Amygdala (tissue), 56 donors: ENCODE data around the gene KIN.
A peak's percentile ranks its signal among the peaks of the same experiment; 100 is the strongest.
"Not testable (repeated sequence)": the region's sequence is repeated elsewhere in the genome, so short reads cannot be mapped to it uniquely, and the experiment has no call there.

Source experiments
- DNase-seq, 56 donors: peaks; one replicate each; lab custom pipeline; 2025; lab: John Stamatoyannopoulos, UW

The KIN gene

DNA sequence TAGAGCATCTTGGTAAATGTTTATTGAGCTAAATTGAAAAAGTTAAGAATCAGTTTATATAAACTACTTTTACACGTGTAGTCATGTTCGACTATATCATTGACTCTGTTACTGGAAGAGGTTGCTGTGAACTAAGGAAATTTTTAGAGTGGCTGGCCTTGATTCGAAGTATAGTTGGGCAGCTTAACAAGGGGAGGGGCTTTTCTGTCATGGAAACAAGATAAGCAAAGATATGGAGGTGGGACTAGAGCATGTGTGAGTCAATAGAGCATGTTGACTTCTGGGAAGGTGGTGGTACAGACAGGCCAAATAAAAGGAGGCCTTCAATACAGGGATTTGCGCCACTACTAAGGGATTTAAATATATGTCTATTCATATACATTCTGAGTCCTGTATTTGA, 7.8 kb upstream of the KIN start:
- DNase-seq: no peak

DNA sequence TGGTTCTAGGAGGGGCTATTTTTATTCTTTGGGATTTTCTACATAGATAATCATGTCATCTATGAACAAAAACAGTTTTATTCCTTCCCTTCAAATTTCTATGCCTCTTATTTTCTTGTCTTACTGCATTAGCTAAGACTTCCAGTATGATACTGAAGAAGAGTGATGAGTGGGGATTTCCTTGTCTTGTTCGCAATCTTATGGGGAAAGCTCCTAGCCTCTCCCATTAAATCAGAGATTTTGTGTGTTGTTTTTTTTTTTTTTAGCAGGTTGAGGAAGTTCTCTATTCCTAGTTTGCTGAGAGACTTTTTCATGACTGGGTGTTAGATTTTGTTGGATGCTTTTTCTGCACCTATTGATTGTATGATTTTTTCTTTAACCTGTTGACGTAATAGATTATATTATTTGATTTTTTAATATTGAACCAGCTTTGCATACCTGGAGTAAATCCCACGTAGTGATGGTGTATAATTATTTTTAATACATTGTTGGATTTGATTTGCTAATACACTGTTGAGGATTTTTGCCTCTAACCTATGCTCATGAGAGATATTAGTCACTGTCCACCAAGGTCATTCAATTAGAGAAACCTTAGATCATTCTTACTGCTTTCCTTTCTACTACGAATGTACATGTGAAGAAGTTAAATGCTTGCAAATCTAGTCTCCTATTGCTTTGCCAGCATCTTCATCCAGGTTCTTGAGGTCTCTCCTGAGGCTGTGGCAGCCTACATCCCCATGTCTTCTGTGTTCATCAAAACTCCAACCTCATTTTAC, 6.6 kb upstream of the KIN start:
- no peak for DNase-seq

DNA sequence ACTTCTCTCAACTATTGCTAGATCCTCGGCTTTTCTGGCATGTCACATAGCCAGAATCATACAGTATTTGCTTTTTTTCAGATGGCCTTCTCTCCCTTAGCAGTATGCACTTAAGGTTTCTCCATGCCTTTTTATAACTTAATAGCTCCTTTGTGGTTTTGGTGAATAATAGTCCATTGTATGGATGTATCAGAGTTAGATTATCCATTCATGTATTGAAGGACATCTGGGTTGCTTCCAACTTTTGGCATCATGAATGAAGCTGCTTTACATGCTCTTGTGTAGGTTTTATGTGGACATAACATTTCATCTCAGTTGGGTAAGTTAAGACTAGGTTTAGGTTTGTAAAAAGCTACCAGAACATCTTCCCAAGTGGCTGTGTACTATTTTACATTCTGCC, 4.7 kb upstream of the KIN start:
- no peak for DNase-seq

DNA sequence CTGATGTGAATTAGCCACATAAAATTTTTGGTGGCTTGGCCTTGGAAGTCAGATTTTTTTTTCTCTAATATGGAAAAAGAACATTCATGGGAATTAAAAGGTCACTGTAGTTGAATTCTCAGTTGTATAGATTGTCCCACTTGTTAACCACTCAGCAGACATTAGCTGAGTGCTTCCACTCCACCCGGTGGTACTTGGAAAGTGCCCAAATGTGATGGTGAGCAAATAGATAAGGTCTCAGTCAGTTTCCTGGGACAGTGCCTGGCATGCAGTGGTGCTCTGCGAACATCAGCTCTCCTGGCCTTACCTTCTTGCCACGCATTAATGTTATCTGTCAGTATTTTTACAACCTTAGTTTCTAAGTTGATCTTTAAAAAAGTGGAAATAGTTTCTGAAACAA, 1.6 kb upstream of the KIN start:
- DNase-seq: no peak

DNA sequence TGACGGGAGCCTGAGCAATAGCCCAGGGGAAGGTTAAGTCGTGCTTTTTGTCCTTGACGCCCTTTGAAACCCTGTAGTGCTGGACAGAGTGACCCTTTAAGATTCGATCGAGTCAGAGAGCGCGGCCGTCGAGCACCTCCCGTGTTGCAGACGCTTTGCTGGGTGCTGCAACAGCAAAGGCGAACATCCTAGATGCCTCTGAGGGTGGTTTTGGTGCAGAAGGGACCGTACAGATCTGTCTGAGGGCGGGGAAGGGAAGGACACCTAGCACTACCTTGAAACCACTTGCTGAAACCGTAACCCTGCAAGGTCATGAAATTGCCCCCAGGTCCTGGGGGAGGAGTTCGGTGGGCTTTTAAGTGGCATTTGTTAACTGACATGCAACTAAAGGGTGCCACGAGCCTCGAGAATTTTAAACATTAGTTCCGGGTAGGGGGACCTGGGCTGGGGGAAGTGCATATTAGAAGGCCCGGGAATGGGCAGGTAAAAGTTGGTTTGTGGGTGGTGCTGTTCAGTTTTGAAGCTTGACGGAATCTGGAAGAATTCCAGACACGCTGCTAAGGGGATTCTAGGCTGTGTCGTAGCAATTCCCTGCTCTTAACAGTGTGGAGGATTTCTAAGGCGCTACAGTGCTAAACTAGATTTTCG, 970 bp upstream of the KIN start:
- DNase-seq: peak in 7 of 56 donors; percentile 24 to 60 (median 40)

DNA sequence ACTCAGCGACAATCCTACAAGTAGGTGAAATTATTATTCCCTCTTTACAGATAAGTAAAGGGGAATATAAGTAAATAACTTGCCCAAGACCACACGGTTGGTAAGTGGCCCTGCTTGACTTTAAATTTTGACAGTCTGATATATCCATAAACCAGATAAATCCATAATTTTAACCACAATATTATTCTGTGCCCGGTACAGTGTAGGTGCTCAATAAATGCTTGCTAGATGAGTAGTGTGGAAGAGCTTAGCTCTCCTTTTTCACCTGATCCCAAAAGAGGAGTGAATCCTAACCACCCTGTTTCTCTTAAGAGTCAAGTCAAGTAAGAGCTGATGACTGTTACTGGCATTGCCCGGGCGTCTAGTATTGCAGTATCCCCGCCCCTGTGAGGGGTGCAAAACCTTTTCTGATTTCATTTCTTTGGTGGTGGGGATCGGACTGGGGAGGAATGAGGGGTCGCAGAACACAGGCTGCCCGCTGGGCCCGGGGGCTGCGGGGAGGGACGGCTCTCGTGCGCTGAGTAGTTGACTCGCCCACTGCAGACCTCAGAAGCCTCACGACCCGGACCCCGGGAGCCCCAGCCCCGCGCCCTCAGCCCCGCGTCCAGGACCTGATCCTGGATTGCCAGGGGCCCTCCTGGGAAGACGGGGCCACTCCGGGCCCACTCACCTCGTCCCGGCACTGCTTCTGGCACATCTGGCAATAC, 490 bp downstream of the KIN start:
- peak in 1 of 56 donors; percentile 35 for DNase-seq

DNA sequence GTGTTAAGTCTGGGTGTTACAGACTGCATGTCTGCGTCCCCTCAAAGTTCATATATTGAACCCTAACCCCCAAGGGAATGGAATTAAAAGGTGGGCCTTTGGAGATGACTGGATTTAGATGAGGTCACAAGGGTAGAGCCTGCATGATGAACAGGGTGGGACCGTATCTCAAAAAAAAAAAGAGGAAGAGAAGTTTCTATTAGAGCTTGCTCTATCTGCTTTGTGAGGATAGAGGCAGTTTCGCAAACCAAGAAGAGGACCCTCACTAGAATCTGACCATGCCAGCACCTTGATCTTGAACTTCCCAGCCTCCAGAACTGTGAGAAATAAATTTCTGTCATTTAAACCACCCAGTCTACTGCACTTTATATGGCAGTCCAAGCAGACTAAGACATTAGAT, 1.4 kb downstream of the KIN start:
- no peak for DNase-seq

DNA sequence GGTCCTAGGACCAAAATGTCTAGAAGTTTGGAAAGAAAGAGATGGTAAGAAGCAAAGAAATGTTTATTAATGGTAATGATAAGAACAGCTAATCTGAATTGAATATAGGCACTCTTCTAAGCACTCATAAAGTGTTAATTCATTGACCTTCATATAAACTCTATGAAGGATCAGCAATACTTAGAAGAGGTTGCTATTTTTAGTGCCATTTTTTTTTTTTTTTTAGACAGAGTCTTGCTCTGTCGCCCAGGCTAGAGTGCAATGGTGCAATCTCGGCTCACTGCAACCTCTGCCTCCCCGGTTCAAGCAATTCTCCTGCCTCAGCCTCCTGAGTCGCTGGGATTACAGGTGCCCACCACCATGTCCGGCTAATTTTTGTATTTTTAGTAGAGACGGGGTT, 5.6 kb downstream of the KIN start:
- not testable (repeated sequence) for DNase-seq

DNA sequence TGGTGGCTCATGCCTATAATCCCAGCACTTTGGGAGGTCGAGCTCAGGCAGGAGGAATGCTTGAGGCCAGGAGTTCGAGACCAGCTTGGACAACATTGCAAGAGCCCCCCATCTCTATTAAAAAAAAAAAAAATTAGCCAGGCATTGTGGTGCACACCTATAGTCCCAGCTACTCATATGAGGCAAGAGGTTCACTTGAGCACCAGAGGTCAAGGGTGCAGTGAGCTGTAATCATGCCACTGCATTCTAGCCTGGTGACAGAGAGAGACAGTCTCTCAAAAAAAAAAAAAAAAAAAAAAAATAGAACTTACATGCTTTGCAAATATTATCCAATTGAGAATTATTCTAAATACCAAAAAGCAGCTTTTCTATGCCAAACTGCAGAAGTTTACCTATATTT, 11.0 kb downstream of the KIN start:
- DNase-seq: no peak

DNA sequence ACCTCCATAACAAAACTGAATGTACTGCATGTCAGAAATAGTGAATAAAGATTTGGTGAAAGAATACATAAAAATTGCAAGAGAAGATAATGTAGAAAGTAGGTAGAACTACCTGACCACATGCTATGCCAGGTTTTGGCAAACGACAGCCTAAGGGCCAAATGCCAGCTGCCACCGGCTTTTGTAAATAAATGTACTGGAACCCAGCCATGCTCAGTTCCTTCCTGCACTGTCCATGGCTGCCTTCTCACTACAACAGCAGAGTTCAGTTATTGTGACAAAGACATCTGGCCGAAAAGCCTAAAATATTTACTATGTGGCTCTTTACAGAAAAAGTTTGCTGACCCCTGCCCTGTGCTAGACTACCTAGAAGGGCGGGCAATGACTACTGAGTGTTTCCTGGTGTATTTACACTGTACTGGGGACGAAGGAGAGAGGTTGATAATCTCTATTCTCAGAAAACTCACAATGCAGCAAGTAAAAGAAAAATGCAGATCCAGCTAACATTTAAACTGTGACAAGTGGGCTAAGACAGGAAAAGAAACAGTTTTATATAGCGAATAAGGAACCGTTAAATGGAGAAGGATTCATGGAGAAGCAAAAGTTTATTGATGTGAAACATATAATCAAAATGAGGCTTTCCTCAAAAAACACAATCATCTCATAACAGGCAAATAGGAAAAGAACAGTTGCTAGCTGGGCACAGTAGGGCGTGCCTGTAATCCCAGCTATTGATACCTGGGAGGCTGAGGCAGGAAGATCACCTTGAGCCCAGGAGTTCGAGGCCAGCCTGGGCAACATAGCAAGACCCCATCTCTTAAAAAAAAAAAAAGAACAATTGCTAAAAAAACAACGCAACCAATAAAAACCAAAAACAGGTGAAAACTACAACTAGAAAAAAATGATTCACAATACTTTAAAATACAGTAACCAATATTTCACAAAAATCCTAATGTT, 13.7 kb downstream of the KIN start:
- no peak for DNase-seq

DNA sequence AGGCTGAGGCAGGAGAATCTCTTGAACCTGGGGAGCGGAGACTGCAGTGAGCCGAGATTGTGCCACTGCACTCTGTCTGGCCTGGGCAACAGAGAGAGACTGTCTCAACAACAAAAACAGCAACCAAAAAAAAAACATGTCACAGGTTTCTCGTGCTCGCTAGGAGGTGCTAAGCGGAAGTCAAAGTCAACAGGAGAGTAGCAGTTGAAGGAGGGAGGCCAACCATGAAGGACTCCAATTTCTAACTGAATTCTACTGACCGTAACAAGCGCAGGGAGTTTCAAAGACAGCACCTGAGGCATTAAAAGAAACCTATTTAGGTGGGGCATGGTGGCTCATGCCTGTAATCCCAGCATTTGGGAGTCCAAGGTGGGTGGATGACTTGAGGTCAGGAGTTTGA, 19.4 kb downstream of the KIN start:
- DNase-seq: no peak

DNA sequence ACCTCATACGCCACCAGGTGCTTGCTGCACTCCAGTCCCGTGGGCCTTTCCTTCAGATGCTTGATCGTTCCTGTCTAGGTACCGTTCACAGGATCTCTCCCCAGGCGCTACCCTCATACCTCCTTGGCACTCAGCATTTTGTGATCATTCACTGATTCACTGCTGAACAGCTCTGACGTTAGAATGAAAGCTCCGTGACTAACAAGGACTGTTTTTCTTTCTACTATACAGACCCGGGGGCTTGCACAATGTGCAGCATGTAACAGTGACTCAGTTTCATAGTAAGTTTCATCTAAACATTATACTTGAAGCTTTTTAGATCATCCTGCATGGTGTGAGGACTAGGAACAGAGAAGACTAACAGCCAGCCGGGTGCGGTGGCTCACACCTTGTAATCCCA, 20.6 kb downstream of the KIN start:
- DNase-seq: no peak

DNA sequence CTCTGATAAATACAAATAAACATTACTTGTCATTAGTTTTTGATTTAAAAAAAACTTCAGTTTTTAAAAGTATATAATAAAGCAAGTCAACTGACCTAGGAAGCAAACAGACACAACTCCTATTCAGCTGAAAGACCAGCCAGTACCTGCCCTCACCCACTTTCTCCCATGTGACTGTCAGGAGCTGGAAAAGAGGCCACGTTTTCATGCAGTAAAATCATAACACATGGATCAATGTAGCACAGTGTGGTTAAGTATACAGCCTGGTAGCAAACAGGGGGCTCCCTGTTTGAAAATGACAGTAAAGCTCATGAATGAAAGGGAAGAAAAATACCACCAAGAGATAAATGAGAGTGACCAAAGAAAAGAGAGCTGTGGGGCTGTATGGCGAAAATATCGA, 21.6 kb downstream of the KIN start:
- no peak for DNase-seq

DNA sequence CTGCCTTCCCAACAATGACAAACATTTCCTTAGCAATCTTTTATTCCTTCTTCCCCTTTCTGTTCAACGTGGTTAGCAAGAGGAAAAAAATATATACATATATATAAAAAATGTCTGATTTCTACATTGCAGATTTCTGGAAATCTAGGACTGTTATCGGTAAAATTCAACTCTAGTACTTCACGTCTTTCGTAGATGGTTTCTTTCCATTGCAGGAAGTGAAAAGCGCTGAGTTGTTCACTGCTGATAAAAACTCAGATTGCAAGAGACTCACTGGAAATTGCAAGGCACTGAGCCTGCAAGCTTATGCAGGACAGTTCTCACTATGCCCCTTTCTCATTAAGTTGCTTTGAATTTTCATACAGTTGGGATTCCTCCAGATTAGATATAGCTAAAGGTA, 23.9 kb downstream of the KIN start:
- no peak for DNase-seq

DNA sequence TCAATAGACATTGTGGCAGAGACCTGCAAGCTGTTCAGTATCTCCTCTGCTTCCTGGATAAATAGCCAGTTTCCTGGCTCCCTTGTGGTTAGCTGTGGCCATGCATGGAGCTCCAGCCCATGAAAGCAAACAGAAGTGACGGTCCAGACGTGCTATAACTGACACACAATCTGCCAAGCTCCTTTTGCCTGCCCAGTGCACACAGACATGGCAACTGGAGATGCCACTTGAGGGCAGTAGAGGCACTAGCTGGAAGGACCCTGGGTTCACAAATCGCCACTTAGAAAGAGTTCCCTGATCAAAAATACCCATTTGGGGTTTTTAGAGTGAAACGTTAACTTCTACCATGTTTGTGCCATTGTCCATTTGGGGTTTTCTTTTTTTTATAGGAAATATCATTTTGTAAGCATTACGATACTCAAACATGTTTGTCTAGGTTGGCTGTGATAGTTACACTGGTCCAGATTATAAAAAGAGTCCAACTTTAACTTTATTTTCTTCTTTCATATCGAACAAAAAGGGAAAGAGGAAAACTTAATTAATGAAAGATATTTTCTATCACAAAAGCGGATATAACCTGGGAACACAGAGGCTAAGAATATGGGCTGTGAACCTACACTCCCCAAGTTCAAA, 31.3 kb downstream of the KIN start:
- DNase-seq: peak in 1 of 56 donors; percentile 1

DNA sequence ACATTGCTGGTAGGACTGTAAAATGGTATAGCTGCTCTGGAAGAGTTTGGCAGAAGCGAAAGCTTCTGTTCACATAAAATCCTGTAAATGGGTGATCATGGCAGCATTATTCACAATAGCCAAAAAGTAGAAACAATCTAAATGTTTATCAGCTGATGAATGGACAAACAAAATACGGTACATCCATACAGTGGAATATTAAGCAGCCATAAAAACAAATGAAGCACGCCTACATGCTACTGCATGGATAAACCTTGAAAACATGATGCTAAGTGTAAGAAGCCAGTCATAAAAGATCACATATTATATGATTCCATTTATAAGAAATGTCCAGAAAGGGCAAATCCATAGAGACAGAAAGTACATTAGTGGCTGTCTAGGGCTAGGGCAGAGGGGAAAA, 32.7 kb downstream of the KIN start:
- DNase-seq: no peak

DNA sequence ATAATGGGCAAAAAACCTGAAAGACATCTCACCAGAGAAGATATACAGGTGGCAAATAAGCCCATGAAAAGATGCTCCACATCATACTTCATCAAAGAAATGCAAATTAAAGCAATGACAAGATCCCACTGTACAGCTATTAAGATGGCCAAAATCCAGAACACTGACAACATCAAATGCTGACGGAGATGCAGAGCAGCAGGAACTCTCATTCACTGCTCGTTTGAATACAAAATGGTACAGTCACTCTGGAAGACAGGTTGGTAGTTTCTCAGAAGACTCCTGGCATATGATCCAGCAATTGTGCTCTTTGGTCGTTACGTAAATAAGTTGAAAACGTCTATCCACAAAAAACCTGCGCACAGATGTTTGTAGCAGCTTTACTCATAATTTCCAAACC, 35.5 kb downstream of the KIN start:
- no peak for DNase-seq

DNA sequence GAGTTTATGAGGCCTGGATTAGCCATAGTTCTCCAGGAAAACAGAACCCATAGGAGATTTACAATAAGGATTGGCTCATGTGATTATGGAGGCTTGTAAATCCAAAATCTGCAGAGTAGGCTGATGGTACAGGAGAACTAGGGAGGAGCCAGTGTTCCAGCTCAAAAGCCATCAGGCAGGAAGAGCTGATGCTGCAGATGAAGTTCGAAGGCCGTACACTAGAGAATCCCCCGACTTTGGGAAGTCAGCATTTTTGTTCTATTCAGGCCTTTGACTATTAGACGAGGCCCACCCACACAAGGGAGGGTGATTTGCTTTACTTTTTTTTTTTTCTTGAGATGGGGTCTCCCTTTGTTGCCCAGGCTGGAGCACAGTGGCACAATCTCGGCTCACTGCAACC, 37.6 kb downstream of the KIN start:
- DNase-seq: no peak

DNA sequence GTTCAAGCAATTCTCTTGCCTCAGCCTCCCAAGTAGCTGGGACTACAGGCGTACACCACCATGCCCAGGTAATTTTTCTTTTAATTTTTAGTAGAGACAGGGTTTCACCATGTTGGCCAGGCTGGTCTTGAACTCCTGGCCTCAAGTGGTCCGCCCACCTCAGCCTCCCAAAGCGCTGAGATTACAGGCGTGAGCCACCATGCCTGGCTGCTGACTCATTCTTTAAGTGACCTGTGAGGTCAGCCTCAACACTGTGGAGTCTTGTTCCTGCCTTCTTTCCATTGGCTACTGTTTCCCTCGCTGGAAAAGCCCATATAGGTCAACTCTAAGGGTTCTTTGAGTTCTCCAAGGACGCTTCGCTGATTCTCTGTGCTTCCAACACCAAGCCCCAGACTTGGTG, 39.2 kb downstream of the KIN start:
- DNase-seq: not testable (repeated sequence)

DNA sequence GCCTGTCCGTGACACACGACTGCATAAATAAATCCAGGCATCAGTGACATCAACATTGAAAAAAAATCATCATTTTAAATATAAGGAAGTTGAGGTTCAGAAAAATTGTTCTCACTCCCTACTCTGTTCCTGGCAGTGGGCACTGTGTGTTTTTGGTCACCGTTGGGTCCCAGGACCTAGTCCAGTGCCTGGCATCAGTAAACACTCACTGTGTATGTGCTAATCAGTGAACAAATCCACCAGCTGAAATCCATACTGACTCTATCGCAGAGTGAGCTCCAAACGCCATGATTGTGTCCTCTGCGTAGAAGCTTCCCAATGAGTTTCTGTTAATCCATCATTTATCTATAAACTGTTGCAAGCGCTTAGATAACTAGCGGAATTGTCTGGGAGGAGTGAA, 43.5 kb downstream of the KIN start:
- DNase-seq: no peak
